DMS114 treated with DMSO at 0.1 percent for 48 hours (cell line): ENCODE measurements around the gene GFOD1.
"Not testable (repeated sequence)": the region's sequence is repeated elsewhere in the genome, so short reads cannot be mapped to it uniquely, and the experiment has no call there.

ENCODE experiments used
- DNase-seq: peaks from one replicate; lab custom pipeline; 2025; ENCODE audit not compliant: unreplicated experiment; lab: John Stamatoyannopoulos, UW

The GFOD1 gene

GRCh38 chr6:13511913-13512717 lies 24.7 kb upstream of the GFOD1 start:
- no peak for DNase-seq

- not testable (repeated sequence) for DNase-seq
These were observed 23.8 kb upstream of the GFOD1 start for GRCh38 chr6:13511141-13511571.

- DNase-seq: not testable (repeated sequence)
These were observed 23.0 kb upstream of the GFOD1 start for GRCh38 chr6:13510433-13510832.

GRCh38 chr6:13508711-13509705 lies 21.6 kb upstream of the GFOD1 start:
- no peak for DNase-seq

GRCh38 chr6:13507306-13507860 lies 20.0 kb upstream of the GFOD1 start:
- DNase-seq: no peak

GRCh38 chr6:13505345-13505734 lies 17.9 kb upstream of the GFOD1 start:
- DNase-seq: no peak

GRCh38 chr6:13504611-13505344 lies 17.4 kb upstream of the GFOD1 start:
- no peak for DNase-seq

GRCh38 chr6:13500915-13501314 lies 13.5 kb upstream of the GFOD1 start:
- no peak for DNase-seq

GRCh38 chr6:13500264-13500663 lies 12.9 kb upstream of the GFOD1 start:
- DNase-seq: no peak

- DNase-seq: no peak
These were observed 9.3 kb upstream of the GFOD1 start for GRCh38 chr6:13496513-13497190.

GRCh38 chr6:13495818-13496217 lies 8.4 kb upstream of the GFOD1 start:
- no peak for DNase-seq

- no peak for DNase-seq
These were observed 7.8 kb upstream of the GFOD1 start for GRCh38 chr6:13495112-13495776.

GRCh38 chr6:13494137-13494536 lies 6.7 kb upstream of the GFOD1 start:
- no peak for DNase-seq

- DNase-seq: no peak
These were observed 5.7 kb upstream of the GFOD1 start for GRCh38 chr6:13493147-13493546.

- DNase-seq: no peak
These were observed 5.0 kb upstream of the GFOD1 start for GRCh38 chr6:13492357-13492756.

- DNase-seq: no peak
These were observed 4.1 kb upstream of the GFOD1 start for GRCh38 chr6:13491538-13491937.

- DNase-seq: no peak
These were observed 3.0 kb upstream of the GFOD1 start for GRCh38 chr6:13490402-13490801.

- DNase-seq: no peak
These were observed 1.5 kb upstream of the GFOD1 start for GRCh38 chr6:13488896-13489237.

GRCh38 chr6:13488015-13488895 lies 855 bp upstream of the GFOD1 start:
- DNase-seq: no peak
